WTC11 (cell line): ENCODE results near the gene C1QTNF9B. TPM values are rescaled to one million over a fixed set of nuclear protein-coding genes. Genes with fewer than 3 reads are reported as not detected.

Experiments used
- ATAC-seq: fragments of 200-7000 bp; cut with Tn5 transposase; 2 replicates; pipeline ENCODE4 v1.10.0; 2021; ENCODE audit warnings: mild to moderate bottlenecking, moderate library complexity
- CTCF ChIA-PET: fragments of 300-600 bp; sonication (Branson Sonifier 250); formaldehyde crosslinking; loops from one replicate; lab custom pipeline; 2021; ENCODE audit warnings: antibody characterized with exemption; lab: Charles Lee
- POLR2A ChIA-PET: fragments of 350-600 bp; sonication (Branson Sonifier 250); formaldehyde crosslinking; loops from one replicate; lab custom pipeline; 2021; ENCODE audit warnings: antibody characterized with exemption; lab: Charles Lee
- DNase-seq: peaks from one replicate; pipeline ENCODE4 v3.0.0; 2021; ENCODE audit warnings: low spot score
- H3K27ac Mint-ChIP-seq: 2 replicates; pipeline ENCODE4 v1.8.0; 2021; ENCODE audit warnings: mixed read lengths
- H3K27me3 Mint-ChIP-seq: 2 replicates; pipeline ENCODE4 v1.8.0; 2021; ENCODE audit warnings: low read depth, mild to moderate bottlenecking, moderate library complexity, mixed read lengths
- H3K36me3 Mint-ChIP-seq: 2 replicates; pipeline ENCODE4 v1.8.0; 2021; ENCODE audit warnings: mixed read lengths
- H3K4me1 Mint-ChIP-seq: 2 replicates; pipeline ENCODE4 v1.8.0; 2022; ENCODE audit warnings: mixed read lengths
- H3K4me3 Mint-ChIP-seq: 2 replicates; pipeline ENCODE4 v1.8.0; 2021; ENCODE audit warnings: mild to moderate bottlenecking, moderate library complexity, mixed read lengths
- H3K9me3 Mint-ChIP-seq: 2 replicates; pipeline ENCODE4 v1.8.0; 2021; ENCODE audit warnings: mixed read lengths
- ATF2 ChIP-seq: sonication (generic); formaldehyde crosslinking; IDR thresholded peaks from 2 replicates; pipeline ENCODE4 v1.8.1; 2022; ENCODE audit warnings: low read depth, missing genetic modification reagents, borderline replicate concordance
- ELF4 ChIP-seq: sonication (generic); formaldehyde crosslinking; IDR thresholded peaks from 2 replicates; pipeline ENCODE4 v1.8.1; 2022; ENCODE audit warnings: low read depth, mild to moderate bottlenecking, moderate library complexity, missing genetic modification reagents
- ESRRA ChIP-seq: sonication (generic); formaldehyde crosslinking; IDR thresholded peaks from 2 replicates; pipeline ENCODE4 v1.8.1; 2022; ENCODE audit warnings: mild to moderate bottlenecking, missing genetic modification reagents, borderline replicate concordance
- FOXK1 ChIP-seq: sonication (generic); formaldehyde crosslinking; IDR thresholded peaks from 2 replicates; pipeline ENCODE4 v1.8.0; 2022; ENCODE audit warnings: mild to moderate bottlenecking, moderate library complexity, missing genetic modification reagents
- FOXP4 ChIP-seq: sonication (generic); formaldehyde crosslinking; IDR thresholded peaks from 2 replicates; pipeline ENCODE4 v1.8.0; 2022; ENCODE audit warnings: mild to moderate bottlenecking, missing genetic modification reagents
- IRF1 ChIP-seq: sonication (generic); formaldehyde crosslinking; IDR thresholded peaks from 2 replicates; pipeline ENCODE4 v1.8.0; 2023; ENCODE audit warnings: missing genetic modification reagents
- NR2C2 ChIP-seq: sonication (generic); formaldehyde crosslinking; IDR thresholded peaks from 2 replicates; pipeline ENCODE4 v1.8.0; 2022; ENCODE audit warnings: mild to moderate bottlenecking, missing genetic modification reagents
- PRRX2 ChIP-seq: fragments of 250-450 bp; sonication (Bioruptor Pico); IDR thresholded peaks from 2 replicates; pipeline ENCODE4 v1.8.0; 2021; ENCODE audit warnings: mild to moderate bottlenecking
- RELA ChIP-seq: sonication (generic); formaldehyde crosslinking; IDR thresholded peaks from 2 replicates; pipeline ENCODE4 v1.8.1; 2022; ENCODE audit warnings: missing genetic modification reagents, mild to moderate bottlenecking, borderline replicate concordance
- ZNF121 ChIP-seq: sonication (generic); formaldehyde crosslinking; IDR thresholded peaks from 2 replicates; pipeline ENCODE4 v1.8.0; 2023; ENCODE audit warnings: missing genetic modification reagents
- ZNF138 ChIP-seq: sonication (generic); formaldehyde crosslinking; conservative IDR thresholded peaks from 2 replicates; pipeline ENCODE4 v1.8.1; 2022; ENCODE audit warnings: mild to moderate bottlenecking, moderate library complexity, missing genetic modification reagents
- ZNF416 ChIP-seq: fragments of 250-450 bp; sonication (Bioruptor Pico); IDR thresholded peaks from 2 replicates; pipeline ENCODE4 v1.9.0; 2021; ENCODE audit warnings: mild to moderate bottlenecking, inconsistent platforms
- ZNF423 ChIP-seq: fragments of 250-450 bp; sonication (Bioruptor Pico); IDR thresholded peaks from 2 replicates; pipeline ENCODE4 v2.1.2; 2022; ENCODE audit warnings: mild to moderate bottlenecking, moderate library complexity
- total RNA-seq: library from RNA; stranded (reverse); gene quantifications from 3 replicates; pipeline ENCODE4 v1.2.3, GENCODE V29; 2021

The C1QTNF9B gene
- total RNA-seq, 1 experiment from 2014 or later = 0.20 TPM

- TF ChIP-seq FOXP4 (CRISPR knock-in tag) = no peak
Observed at GRCh38 chr13:23870356-23871140, 26.8 kb downstream of the C1QTNF9B start (continued).

GRCh38 chr13:23868521-23868920 lies 28.8 kb downstream of the C1QTNF9B start:
- ChIA-PET CTCF (interaction anchor here (0.9 to 1.6 kb wide), 5 partner anchors 20 to 401 kb away, joined by 3 to 4 read pairs (median 3); partner anchors contain the start of gene MIPEP), POLR2A (no interaction called here)
- DNase-seq (no peak), ATAC-seq (no peak)
- no peak for TF ChIP-seq IRF1
- TF ChIP-seq ZNF138 (CRISPR knock-in tag) = no peak
- no peak for TF ChIP-seq PRRX2
- Mint-ChIP-seq H3K27ac (no peak overlapping the region), H3K4me3 (no peak overlapping the region), H3K4me1 (no peaks in the 10 kb centered on the region), H3K9me3 (no peaks in the 10 kb centered on the region), H3K36me3 (no peaks in the 10 kb centered on the region), H3K27me3 (no peaks in the 10 kb centered on the region)

- ChIA-PET POLR2A (no interaction called here), CTCF (no interaction called here)
- Mint-ChIP-seq H3K27ac (no peak overlapping the region), H3K36me3 (no peaks in the 10 kb centered on the region), H3K27me3 (no peaks in the 10 kb centered on the region), H3K4me3 (no peak overlapping the region), H3K9me3 (no peaks in the 10 kb centered on the region), H3K4me1 (no peaks in the 10 kb centered on the region)
- ATAC-seq (peak; percentile 53; the same call in 1 of the 2 replicates), DNase-seq (no peak)
- TF ChIP-seq ESRRA (CRISPR knock-in tag) (no peak), IRF1 (no peak), ZNF121 (CRISPR knock-in tag) (0 out of 2 replicates have a peak, but pooled peaks have one; percentile 6)
Observed at GRCh38 chr13:23867027-23867491, 30.2 kb downstream of the C1QTNF9B start.

GRCh38 chr13:23866420-23867026 lies 30.8 kb downstream of the C1QTNF9B start:
- ATAC-seq = no peak
- TF ChIP-seq ELF4 = no peak
- no peak for TF ChIP-seq FOXK1
- TF ChIP-seq FOXP4 (CRISPR knock-in tag) = no peak
- H3K36me3 Mint-ChIP-seq = no peaks in the 10 kb centered on the region
- no peak overlapping the region for H3K4me3 Mint-ChIP-seq
- POLR2A ChIA-PET = no interaction called here
- H3K4me1 Mint-ChIP-seq = no peaks in the 10 kb centered on the region
- no peak overlapping the region for H3K27ac Mint-ChIP-seq
- CTCF ChIA-PET = interaction anchor here (1.0 kb wide), 1 partner anchor 399 kb away, joined by 3 read pairs; no protein-coding TSS in a partner anchor
- H3K27me3 Mint-ChIP-seq = no peaks in the 10 kb centered on the region
- no peaks in the 10 kb centered on the region for H3K9me3 Mint-ChIP-seq
- DNase-seq = no peak

- no peaks in the 10 kb centered on the region for H3K27me3 Mint-ChIP-seq
- CTCF ChIA-PET = interaction anchor here (1.0 kb wide), 1 partner anchor 398 kb away, joined by 3 read pairs; no protein-coding TSS in a partner anchor
- H3K27ac Mint-ChIP-seq = no peak overlapping the region
- ATAC-seq (no peak), DNase-seq (no peak)
- no peak overlapping the region for H3K4me3 Mint-ChIP-seq
- no peaks in the 10 kb centered on the region for H3K36me3 Mint-ChIP-seq
- H3K4me1 Mint-ChIP-seq = no peaks in the 10 kb centered on the region
- no peaks in the 10 kb centered on the region for H3K9me3 Mint-ChIP-seq
- POLR2A ChIA-PET = no interaction called here
- TF ChIP-seq IRF1 = no peak
- no peak for TF ChIP-seq NR2C2 (CRISPR knock-in tag)
- no peak for TF ChIP-seq RELA (CRISPR knock-in tag)
- no peak for TF ChIP-seq ZNF416 (CRISPR knock-in tag)
- TF ChIP-seq ZNF121 (CRISPR knock-in tag) = no peak
- TF ChIP-seq FOXP4 (CRISPR knock-in tag) = no peak
- no peak for TF ChIP-seq ZNF423 (CRISPR knock-in tag)
- TF ChIP-seq ATF2 (CRISPR knock-in tag) = no peak
Observed at GRCh38 chr13:23865906-23866305, 31.4 kb downstream of the C1QTNF9B start.
